ENCODE measurements around the gene SORL1.
"Not testable (repeated sequence)": the region's sequence is repeated elsewhere in the genome, so short reads cannot be mapped to it uniquely, and the experiment has no call there.

Gene SORL1

GRCh38 chr11:121560236-121560635 is 108.1 kb downstream of the SORL1 start:
- DNase-seq (ENCODE audit: low read depth in 3 of 3, low spot score in 1 of 3): no peak

DNA sequence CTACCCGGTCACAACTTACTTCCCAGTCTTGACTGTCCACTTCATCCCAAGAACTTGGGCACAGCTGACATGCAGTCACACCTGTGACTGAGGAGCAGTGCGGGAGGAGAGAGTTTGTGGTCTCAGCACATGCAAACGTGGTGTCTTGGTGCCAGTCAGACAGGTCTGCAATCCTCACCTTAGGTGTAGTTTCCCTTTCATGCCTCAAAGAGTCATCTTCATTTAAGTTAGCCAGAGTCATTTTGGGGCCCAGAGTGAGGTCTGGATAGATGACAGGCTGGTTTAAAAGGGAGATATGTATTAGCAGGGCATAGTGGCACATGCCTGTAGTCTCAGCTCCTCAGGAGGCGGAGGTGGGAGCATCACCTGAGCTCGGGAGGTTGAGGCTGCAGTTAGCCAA is 109.1 kb downstream of the SORL1 start:
- DNase-seq (ENCODE audit: low read depth in 3 of 3, low spot score in 1 of 3): no peak

DNA sequence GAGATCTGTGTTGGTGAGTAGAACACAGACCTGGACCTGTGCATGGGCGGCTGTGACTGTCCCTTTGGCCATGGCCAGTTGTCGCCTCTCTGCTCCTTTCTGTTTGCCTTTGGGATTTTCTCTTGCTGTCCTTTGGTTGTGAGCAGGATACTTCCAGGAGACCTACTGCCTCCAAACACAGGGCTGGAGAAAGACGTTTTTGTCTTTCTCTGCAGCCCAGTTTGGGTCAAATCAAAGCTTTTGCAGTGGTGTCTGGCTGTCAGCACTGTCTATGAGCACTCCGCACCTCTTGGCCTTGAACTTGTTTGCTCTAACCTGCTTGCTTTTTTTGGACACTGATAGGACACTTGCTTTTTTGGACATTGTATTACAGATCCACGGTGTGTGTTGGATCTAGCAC is 109.6 kb downstream of the SORL1 start:
- DNase-seq (ENCODE audit: low read depth in 3 of 3, low spot score in 1 of 3): no peak

DNA sequence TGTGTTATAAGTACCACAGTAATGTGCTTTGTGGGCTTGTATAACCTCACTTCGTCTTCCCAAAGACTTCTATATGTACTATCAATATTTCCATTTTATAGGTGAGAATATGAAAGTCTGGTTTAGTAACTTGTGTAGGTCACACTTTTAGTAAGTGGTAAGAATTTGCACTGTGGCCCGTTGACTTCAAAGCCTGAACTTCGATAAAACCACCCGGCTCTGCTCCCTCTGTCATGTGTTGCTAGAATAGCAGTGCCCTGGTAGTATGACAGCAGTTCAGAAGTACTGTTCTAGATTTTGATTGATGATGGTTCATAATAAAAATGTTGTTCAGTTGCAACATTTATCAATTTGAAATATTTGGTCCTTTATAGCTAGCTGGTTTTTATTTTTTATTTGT is 110.9 kb downstream of the SORL1 start:
- DNase-seq (ENCODE audit: low read depth in 3 of 3, low spot score in 1 of 3): no peak

DNA sequence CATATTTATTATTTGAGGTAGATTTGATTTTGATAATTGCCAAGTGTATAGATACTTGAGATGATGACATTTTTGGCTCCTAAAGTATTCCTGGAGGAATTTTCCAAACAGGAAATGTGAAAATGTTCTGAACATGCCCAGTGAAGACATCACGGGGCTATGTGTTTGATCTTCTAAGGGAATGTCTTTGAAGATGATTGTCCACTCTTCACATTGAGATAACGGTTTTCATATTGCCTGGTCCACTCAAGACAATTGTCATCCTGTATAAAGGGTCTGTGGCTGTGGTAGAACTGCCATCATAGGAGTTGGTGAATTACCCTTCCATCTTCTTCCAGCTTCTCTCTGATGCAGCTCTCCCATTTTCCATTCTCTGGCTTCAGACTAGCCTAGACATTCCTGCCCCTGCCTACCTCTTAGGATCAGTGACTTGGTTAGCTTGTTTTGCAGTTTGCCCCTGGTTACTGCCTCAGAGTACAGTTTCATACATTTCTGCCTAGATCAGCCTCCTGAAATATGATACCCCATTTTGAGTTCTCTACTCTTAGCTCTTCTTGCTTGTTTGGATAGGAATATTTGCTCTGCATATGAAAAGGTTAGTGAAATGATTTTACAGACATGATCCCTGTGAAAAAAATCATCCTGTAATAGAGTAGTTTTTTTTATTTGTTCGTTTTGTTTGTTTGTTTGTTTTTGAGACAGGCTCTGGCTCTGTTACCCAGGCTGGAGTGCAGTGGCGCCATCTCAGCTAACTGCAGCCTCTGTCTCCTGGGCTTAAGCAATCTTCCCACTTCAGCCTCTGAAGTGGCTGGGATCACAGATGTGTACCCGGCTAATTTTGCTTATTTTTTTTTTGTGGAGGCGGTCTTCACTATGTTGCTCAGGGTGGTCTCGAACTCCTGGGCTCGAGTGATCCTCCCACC is 112.0 kb downstream of the SORL1 start:
- DNase-seq (ENCODE audit: low read depth in 3 of 3, low spot score in 1 of 3): no peak

- DNase-seq (ENCODE audit: low read depth in 3 of 3, low spot score in 1 of 3): no peak
Observed at GRCh38 chr11:121564948-121565684, 113.0 kb downstream of the SORL1 start.

GRCh38 chr11:121566279-121567168 is 114.4 kb downstream of the SORL1 start:
- no peak for DNase-seq (ENCODE audit: low read depth in 3 of 3, low spot score in 1 of 3)

- DNase-seq (ENCODE audit: low read depth in 3 of 3, low spot score in 1 of 3): no peak
Observed at GRCh38 chr11:121567995-121568394, 115.9 kb downstream of the SORL1 start.

DNA sequence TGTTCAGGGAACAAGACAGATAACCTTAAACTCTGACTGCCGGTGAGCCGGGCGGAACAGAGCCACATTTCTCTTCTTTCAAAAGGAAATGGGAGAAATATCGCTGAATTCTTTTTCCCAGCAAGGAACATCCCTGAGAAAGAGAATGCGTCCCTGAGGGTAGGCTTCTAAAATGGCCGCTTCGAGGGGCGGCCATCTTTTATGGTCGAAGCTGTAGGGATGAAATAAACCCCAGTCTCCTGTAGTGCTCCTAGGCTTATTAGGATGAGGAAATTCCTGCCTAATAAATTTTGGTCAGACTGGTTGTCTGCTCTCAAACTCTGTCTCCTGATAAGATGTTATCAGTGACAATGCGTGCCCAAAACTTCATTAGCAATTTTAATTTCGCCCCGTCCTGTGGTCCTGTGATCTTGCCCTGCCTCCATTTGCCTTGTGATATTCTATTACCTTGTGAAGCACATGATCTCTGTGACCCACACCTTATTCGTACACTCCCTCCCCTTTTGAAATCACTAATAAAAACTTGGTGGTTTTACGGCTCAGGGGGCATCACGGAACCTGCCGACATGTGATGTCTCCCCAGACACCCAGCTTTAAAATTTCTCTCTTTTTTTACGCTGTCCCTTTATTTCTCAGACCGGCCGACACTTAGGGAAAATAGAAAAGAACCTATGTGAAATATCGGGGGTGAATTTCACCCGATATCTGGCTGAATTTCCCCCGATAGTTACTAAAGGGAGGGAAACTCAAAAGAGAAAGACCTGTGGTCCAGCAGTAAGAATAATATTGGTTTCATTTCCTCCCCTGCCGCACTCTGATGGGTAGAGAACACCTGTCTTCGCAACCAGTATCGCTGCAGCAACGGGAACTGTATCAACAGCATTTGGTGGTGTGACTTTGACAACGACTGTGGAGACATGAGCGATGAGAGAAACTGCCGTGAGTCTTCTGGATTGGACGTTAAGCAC is 117.5 kb downstream of the SORL1 start:
- not testable (repeated sequence) for DNase-seq (ENCODE audit: low read depth in 3 of 3, low spot score in 1 of 3)

DNA sequence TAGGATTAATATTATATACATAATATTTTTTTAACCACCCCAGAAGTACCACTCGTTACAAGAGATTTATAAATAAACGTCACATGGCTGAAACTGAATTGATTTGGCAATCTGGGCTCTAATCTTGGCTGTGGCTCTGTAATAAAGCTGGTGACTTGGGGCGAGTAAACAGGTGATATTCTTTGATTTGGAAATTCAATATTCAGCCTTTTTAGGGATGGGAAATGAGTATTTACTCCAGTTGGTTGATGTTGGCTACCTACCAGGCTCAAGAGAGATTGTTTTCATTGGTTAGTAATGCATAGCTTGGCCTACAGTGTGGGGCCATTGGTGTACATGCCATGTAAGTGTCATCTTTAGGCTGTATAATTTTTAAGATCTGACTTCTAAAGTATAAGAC is 118.3 kb downstream of the SORL1 start:
- DNase-seq (ENCODE audit: low read depth in 3 of 3, low spot score in 1 of 3): no peak

- DNase-seq (ENCODE audit: low read depth in 3 of 3, low spot score in 1 of 3): no peak
Observed at GRCh38 chr11:121571506-121571905, 119.4 kb downstream of the SORL1 start.

GRCh38 chr11:121572571-121573059 is 120.5 kb downstream of the SORL1 start:
- DNase-seq (ENCODE audit: low read depth in 3 of 3, low spot score in 1 of 3): no peak

DNA sequence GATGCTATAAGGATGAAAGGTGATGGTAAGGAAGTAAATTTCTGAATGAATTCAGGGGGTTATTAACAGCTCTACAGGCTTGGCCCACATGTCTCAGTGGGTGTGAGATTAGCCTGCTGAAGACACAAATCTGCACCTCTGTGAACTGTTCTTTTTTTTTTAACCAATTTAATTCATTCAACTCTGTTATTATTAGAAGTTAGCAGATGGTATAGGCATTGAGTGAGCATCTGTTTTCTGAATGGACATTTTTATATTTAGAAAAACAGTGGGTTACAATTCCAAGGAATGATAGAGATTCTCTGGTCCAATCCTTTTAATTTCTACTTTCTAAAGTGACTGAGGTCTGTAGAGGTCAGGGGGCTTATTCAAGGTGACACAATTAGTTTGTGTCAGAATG is 122.7 kb downstream of the SORL1 start:
- no peak for DNase-seq (ENCODE audit: low read depth in 3 of 3, low spot score in 1 of 3)

GRCh38 chr11:121575250-121575962 is 123.3 kb downstream of the SORL1 start:
- DNase-seq (ENCODE audit: low read depth in 3 of 3, low spot score in 1 of 3): no peak

GRCh38 chr11:121575963-121576290 is 123.8 kb downstream of the SORL1 start:
- DNase-seq (ENCODE audit: low read depth in 3 of 3, low spot score in 1 of 3): no peak

- no peak for DNase-seq (ENCODE audit: low read depth in 3 of 3, low spot score in 1 of 3)
Observed at GRCh38 chr11:121576531-121576930, 124.4 kb downstream of the SORL1 start.

DNA sequence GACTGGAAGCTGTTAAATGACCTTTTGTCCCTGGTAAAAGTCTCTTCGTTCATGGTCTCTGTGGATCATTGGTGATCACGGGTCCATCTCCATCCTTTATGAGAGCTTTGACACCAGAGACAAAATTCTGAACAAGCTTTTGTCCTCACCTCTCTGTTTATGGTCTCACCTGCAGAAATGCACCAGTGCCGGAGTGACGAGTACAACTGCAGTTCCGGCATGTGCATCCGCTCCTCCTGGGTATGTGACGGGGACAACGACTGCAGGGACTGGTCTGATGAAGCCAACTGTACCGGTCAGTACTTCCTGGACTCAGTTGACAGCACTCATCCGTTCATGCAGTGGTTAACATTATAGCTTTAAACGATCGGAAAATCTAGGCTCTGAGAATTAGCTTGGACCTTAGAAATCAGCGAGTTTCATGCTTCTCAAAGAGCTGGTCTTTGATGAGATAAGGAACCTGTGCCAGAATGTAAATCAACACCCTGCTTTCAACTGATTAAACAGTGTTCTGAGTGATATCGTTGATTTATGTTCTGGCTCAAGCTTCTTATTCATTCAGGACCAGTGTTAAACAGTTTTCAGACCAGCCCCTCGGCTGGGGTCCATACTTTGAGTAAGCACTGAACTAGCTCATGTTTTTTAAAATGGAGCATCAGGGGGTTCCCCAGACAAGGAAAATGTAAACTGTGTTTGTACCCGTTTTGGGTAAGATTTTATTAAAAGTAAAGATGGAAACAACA is 125.2 kb downstream of the SORL1 start:
- no peak for DNase-seq (ENCODE audit: low read depth in 3 of 3, low spot score in 1 of 3)

GRCh38 chr11:121578251-121578976 is 126.3 kb downstream of the SORL1 start:
- no peak for DNase-seq (ENCODE audit: low read depth in 3 of 3, low spot score in 1 of 3)
